Measurements from ENCODE around the gene BRD7. TPM values are rescaled to one million over a fixed set of nuclear protein-coding genes. Genes with fewer than 3 reads are reported as not detected.

The BRD7 gene
- polyA plus RNA-seq, 3 donors from 2014 or later, result 15.7 to 42.7 (median 39.8) TPM

DNA sequence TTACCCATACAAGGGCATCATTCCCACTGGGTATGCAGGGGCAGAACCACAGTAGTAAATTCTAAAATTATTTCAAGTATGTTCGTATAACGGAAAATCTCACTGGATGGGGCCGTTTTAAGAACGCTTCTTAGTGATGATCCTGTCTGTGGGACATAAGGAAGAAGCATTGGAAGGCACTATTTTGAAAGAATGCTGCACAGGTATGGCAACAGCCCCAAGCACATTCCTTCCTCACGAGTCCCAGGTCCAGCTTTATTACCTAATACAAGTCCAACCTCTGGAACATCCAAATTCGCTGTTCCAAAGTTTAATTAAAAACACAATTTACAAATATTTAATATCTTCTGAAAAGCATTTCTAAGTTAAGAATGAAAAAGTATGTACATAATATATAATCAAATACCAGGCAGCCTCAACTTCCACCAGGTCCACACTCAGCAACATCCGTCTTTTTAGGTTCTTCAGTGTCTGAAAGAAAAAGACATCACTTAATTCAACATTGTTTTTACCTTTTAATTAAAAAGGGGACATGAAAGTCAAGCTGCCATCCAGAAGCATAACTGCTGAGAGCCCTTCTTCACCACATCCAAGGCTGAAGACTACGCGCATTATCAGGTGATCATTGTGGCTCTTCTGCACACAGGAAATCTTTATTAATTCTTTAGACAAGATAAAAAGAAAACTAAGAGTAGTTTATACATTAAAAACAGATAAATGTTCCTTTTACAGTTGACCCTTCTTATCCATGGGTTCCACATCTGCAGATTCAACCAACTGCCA lies 49.8 kb downstream of the BRD7 start:
- Mint-ChIP-seq H3K27me3 (ENCODE audit: low read depth in 3 of 3) (peaks cover 2 to 7% (median 5%) of the 10 kb centered on the region in 3 donors), H3K4me1 (peaks cover 19 to 24% of the 10 kb centered on the region in 2 donors), H3K4me3 (no peak overlapping the region), H3K9me3 (no peaks in the 10 kb centered on the region), H3K27ac (peak overlapping the region; percentile 46 to 86 (median 78)), H3K36me3 (peaks cover 21 to 59% (median 36%) of the 10 kb centered on the region in 3 donors)
- no peak for DNase-seq

DNA sequence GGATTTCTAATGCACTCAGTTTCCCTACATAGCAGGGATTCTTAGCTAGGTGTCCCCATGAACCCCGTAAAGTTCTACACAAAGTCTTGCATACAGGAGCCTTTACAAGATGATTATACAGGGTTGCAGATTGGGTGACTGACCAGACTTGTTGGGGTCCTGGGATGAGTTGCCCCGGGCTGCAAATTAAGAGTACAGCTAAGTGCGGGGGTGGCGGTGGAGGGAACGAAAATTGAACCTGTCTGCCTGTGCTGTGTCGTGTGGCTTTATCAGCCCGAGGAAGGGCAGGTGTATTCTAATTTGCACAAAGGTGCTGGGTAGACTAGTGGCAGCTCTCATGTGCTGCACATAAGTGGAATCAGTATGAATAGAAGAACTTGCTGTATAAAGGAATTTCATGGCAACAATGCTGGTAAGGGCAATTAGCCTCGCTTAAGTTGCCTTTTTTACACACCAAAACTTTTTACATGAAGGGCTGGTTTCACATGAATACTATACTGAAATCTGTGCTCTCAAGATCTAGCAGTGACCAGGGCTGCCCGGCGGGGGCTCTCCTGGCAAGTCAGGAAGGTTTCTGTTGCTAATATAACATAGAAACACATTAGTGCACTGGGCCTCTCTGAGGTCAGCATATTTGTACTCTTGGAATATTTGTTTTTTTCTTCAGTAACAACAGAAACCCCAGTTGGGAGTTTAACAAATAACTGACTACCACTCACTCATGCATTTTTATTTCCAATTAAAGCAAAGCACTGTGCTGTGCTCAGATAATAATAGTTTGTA lies 51.7 kb downstream of the BRD7 start:
- no peaks in the 10 kb centered on the region for H3K9me3 Mint-ChIP-seq
- H3K27me3 Mint-ChIP-seq (ENCODE audit: low read depth in 3 of 3), result peaks cover 7 to 11% (median 9%) of the 10 kb centered on the region in 3 donors
- H3K27ac Mint-ChIP-seq, result peak overlapping the region; percentile 23 to 89 (median 78)
- H3K4me3 Mint-ChIP-seq, result peak overlapping the region in 1 of 5 donors; percentile 23
- DNase-seq, result no peak
- H3K4me1 Mint-ChIP-seq, result peaks cover 36 to 38% of the 10 kb centered on the region in 2 donors
- H3K36me3 Mint-ChIP-seq, result peaks cover 34 to 64% (median 41%) of the 10 kb centered on the region in 3 donors

DNA sequence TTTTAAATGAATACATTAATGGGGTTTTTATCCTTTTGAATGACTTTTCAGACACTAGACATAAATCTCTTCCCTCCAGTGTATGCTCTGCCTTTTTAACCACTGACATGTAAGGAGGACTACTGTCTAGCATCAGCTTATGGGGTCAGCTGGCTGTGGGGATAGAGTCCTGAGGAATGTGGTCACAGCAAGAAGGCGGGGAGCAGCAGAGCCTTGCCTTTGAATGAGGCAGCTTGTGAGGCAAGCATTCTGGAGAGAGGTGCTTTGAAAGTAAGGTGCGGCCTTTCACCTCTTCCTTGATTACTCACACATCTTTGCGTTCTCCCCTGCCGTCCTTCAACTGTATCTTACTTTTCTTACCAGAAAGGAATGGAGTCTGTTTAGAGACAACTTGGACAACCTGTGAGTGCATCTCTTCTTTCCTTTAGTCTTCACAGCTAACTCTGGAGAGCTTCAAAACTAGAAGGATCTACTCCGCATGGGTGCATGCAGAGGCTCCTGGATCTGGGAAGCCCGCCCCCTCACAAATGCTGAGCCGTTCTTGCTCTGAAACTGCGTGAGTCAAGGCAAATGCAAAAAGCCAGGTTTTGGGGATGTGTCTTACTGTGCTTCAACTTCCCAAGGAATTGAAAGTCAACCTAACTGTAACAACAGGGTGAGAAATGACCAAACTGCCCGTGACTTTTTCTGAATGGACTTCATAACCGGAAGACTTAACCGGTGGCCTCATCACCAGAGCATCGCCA lies 52.5 kb downstream of the BRD7 start:
- Mint-ChIP-seq H3K9me3 (no peaks in the 10 kb centered on the region), H3K36me3 (peaks cover 29 to 59% (median 37%) of the 10 kb centered on the region in 3 donors), H3K27me3 (ENCODE audit: low read depth in 3 of 3) (peaks cover 7 to 13% (median 11%) of the 10 kb centered on the region in 3 donors), H3K4me1 (peaks cover 40% of the 10 kb centered on the region in 2 donors), H3K27ac (peak overlapping the region; percentile 69 to 89 (median 78)), H3K4me3 (no peak overlapping the region)
- no peak for DNase-seq

DNA sequence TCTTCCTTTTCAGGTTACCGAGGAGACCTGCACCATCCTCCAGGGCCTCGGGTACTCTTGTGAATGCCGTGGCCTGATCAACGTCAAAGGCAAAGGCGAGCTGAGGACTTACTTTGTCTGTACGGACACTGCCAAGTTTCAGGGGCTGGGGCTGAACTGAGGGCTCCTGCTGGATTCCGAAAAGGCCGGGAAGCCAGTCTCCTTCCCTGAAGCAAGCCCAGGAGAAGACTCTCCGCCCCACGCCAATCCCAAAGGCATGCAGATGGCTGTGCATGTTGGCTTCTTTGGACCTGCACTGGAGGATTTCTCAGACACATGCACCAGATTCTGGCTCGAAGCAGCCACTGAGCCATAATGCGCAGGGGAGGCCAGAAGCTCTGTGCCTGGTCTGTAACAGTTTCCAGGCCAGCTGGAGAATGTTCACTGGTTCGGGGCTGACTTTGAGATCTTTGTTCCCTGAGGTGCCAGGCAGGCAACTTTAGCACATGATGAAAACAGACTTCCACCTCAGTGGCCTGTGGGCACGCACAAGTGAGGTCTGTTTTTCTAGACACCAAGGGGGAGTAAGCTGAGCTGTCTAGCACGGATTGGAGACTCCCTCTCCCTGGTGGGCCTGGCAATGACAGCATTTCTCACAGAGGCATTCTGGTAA lies 53.3 kb downstream of the BRD7 start:
- Mint-ChIP-seq H3K27ac (peak overlapping the region; percentile 79 to 95 (median 88)), H3K27me3 (ENCODE audit: low read depth in 3 of 3) (peaks cover 7 to 13% (median 11%) of the 10 kb centered on the region in 3 donors), H3K36me3 (peaks cover 30 to 55% (median 37%) of the 10 kb centered on the region in 3 donors), H3K9me3 (no peaks in the 10 kb centered on the region), H3K4me3 (no peak overlapping the region), H3K4me1 (peaks cover 40 to 42% of the 10 kb centered on the region in 2 donors)
- DNase-seq, result no peak

DNA sequence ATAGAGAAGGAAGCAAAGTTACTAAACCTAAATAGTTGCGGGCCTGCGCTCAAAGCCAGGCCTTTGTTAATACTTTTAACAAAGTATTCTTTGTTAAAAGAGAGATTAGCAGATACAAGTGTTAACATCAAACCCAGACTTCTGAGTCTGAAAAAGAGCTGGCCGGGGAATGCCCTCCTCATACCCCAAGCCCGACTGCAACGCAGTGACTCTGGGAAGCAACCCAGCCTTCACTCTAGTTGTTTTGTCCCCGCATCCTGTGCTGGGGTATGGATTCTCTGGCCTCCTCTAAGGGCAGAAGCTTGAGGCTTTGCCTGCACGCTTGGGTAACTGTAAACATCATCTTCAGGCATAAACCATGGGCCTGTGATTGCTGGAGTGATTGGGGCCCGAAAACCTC lies 54.1 kb downstream of the BRD7 start:
- peaks cover 13 to 18% (median 15%) of the 10 kb centered on the region in 3 donors for H3K27me3 Mint-ChIP-seq (ENCODE audit: low read depth in 3 of 3)
- H3K36me3 Mint-ChIP-seq, result peaks cover 33 to 59% (median 33%) of the 10 kb centered on the region in 3 donors
- peak overlapping the region; percentile 81 to 95 (median 90) for H3K27ac Mint-ChIP-seq
- H3K4me1 Mint-ChIP-seq, result peaks cover 48 to 50% of the 10 kb centered on the region in 2 donors
- no peak for DNase-seq
- H3K4me3 Mint-ChIP-seq, result peak overlapping the region in 2 of 5 donors; percentile 13 to 14
- no peaks in the 10 kb centered on the region for H3K9me3 Mint-ChIP-seq

DNA sequence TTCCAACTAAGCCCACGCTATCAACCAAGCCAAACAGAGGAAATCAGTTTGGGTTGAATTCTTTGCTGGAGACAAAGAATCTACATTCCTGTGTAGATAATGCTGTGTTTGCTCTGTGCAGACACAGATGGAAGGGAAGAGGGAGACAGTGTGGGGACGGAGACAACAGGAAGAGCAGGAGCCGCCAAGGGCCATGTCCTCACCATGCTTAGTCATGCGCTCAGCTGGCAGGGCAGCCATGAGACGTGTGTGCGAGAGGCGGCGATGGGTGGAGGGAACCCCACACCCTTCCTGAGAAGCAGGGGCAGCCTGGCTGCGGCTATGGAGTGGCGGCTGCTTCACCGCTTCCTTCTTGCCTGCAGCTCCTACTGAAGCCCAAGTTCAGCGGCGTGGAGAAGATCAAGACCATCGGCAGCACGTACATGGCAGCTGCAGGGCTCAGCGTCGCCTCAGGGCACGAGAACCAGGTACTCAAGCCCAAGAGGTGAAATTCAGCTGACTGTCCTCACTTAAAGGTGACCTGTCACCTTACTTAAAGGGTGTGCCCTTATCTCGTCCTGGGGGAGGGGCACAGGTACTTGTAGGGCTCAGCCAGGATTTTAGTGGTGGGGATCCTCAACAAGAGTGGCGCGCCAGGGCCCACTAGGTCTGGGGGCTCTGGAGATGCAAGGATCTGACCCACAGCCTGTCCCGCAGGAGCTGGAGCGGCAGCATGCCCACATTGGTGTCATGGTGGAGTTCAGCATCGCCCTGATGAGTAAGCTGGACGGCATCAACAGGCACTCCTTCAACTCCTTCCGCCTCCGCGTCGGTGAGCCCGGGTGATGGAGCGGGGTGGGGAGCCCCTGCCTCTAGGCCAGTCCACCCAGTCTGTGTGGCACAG lies 55.0 kb downstream of the BRD7 start:
- Mint-ChIP-seq H3K27ac (peak overlapping the region; percentile 78 to 95 (median 90)), H3K4me1 (peaks cover 52 to 54% of the 10 kb centered on the region in 2 donors), H3K9me3 (no peaks in the 10 kb centered on the region), H3K4me3 (peak overlapping the region; percentile 48 to 77 (median 63)), H3K27me3 (ENCODE audit: low read depth in 3 of 3) (peaks cover 13 to 21% (median 15%) of the 10 kb centered on the region in 3 donors), H3K36me3 (peaks cover 33 to 59% (median 33%) of the 10 kb centered on the region in 3 donors)
- DNase-seq, result peak; percentile 68 to 77 (median 75)

DNA sequence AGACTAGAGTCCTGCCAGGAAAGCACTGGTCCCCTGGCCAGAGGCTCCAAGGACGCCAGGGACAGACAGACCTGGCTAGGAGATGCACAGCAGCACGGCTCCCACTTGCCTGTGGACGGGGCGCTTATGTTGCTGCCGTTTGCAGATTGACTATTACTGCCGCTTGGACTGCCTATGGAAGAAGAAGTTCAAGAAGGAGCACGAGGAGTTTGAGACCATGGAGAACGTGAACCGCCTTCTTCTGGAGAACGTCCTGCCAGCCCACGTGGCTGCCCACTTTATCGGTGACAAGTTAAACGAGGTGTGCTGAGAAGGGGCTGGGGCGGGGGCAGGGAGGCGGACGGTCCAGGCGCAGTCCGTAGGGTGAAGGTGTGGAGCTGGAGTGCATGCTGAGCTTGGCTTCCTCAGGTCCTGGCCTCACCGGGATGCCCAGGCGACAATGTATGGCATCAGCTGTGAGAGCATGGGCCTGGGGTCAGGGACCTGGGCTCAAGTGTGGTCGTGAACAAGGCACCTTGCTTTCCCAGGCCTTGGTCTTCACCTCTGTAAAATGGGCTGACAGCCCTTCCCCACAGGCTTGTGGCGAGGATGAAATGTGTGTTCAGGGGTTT lies 56.8 kb downstream of the BRD7 start:
- Mint-ChIP-seq H3K36me3 (peaks cover 23 to 44% (median 24%) of the 10 kb centered on the region in 3 donors), H3K27ac (peak overlapping the region; percentile 78 to 95 (median 90)), H3K27me3 (ENCODE audit: low read depth in 3 of 3) (peaks cover 14 to 21% (median 17%) of the 10 kb centered on the region in 3 donors), H3K4me3 (peak overlapping the region in 3 of 5 donors; percentile 9 to 68 (median 38)), H3K4me1 (peaks cover 47 to 61% of the 10 kb centered on the region in 2 donors), H3K9me3 (no peaks in the 10 kb centered on the region)
- DNase-seq, result no peak

DNA sequence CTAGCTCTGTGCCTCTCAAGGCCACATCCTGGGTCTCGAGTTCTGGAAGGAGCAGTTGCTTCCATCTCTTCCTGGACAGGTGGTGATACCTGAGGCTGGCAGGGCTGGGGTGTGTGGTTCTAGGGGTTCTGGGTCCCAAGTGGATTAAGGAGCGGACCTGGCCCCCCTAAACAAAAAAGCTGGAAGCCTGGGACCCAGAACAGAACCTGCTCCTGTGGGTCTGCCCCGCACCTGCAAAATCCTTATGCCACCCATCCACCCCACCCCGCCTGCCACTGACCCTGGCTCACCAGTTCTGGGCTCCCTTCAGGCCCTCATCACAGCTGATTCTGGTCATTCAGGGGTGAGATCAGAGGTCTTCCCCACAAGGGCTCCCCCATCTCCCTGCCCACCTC lies 57.7 kb downstream of the BRD7 start:
- Mint-ChIP-seq H3K36me3 (peaks cover 20 to 36% (median 20%) of the 10 kb centered on the region in 3 donors), H3K27me3 (ENCODE audit: low read depth in 3 of 3) (peaks cover 10 to 22% (median 12%) of the 10 kb centered on the region in 3 donors), H3K4me1 (peaks cover 47 to 59% of the 10 kb centered on the region in 2 donors), H3K4me3 (no peak overlapping the region), H3K9me3 (no peaks in the 10 kb centered on the region), H3K27ac (peak overlapping the region in 5 of 6 donors; percentile 36 to 91 (median 88))
- no peak for DNase-seq

DNA sequence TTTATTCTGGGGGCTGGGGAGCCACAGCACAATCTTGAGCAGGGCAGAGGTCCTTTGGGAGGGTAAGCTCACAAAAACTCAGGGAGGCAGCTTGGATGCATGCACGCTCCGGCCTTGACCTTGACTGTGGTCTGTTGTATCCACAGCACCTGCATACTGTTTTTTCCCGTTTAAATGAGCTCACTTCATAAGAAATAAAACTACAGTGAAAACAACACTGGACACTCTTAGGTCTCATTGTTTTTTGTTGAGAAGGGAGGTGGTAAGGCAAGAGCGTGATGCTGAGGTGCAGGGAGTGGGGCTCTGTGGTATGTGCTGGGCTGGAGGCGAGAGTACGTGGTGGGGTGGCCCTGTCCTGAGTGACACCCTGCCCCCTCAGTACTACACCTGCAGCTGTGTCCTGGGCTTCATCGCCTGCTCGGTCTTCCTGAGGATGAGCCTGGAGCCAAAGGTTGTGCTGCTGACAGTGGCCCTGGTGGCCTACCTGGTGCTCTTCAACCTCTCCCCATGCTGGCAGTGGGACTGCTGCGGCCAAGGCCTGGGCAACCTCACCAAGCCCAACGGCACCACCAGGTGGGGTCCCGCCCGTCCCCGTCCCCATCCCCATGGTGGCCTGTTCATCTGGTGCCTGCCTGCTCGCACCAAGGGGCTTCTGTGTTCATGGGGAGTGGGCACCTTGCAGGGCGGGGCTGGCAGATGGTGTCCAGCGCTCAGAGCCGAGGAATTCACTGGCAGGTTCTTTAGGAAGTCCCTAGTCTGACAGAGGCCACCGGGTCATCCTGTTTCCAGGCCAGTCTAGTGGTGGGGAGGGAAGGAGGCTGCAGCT lies 58.3 kb downstream of the BRD7 start:
- Mint-ChIP-seq H3K4me3 (peak overlapping the region in 2 of 5 donors; percentile 10), H3K4me1 (peaks cover 47 to 55% of the 10 kb centered on the region in 2 donors), H3K27me3 (ENCODE audit: low read depth in 3 of 3) (peaks cover 10 to 21% (median 10%) of the 10 kb centered on the region in 3 donors), H3K9me3 (no peaks in the 10 kb centered on the region), H3K27ac (peak overlapping the region; percentile 48 to 91 (median 86)), H3K36me3 (peaks cover 17 to 33% (median 18%) of the 10 kb centered on the region in 3 donors)
- no peak for DNase-seq

DNA sequence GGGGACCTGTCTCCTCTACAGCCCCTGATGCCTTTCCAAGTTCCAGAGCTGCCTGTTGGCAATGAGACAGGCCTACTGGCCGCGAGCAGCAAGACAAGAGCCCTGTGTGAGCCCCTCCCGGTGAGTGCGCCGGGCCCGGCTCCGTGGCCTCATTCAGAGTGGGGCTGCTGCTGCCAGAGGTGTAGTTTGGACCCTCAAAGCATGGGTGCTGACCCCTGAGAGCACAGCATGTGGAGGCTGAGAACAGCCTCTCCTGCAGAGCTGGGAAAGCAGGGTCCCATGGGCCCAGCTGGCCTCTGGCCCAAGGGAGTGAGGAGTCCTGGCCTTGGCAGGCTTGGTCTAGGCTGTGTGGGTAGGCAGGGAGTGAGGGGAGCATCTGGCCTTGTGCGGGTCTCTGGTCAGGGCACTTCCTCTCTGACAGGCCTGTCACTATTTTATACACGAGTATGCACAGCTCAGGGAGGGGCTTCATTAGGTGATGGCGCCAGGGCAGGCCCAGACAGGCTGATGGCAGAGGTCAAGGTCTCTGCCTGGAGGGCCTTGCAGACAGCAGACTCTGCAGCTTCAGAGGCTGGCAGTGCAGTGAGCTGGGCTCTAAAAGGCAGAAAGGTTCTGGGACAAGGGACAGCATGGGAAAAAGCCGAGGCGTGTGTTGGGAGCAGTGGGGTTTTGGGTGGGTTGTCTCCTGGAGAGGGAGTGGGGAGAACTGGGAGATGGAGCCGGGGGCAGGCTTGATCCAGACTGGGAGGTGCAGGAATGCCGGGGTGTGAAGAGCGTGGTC lies 59.1 kb downstream of the BRD7 start:
- no peaks in the 10 kb centered on the region for H3K9me3 Mint-ChIP-seq
- peaks cover 13 to 26% (median 17%) of the 10 kb centered on the region in 3 donors for H3K36me3 Mint-ChIP-seq
- H3K4me1 Mint-ChIP-seq, result peaks cover 43 to 50% of the 10 kb centered on the region in 2 donors
- peaks cover 10 to 21% (median 10%) of the 10 kb centered on the region in 3 donors for H3K27me3 Mint-ChIP-seq (ENCODE audit: low read depth in 3 of 3)
- H3K4me3 Mint-ChIP-seq, result peak overlapping the region in 2 of 5 donors; percentile 10
- no peak for DNase-seq
- peak overlapping the region; percentile 48 to 91 (median 86) for H3K27ac Mint-ChIP-seq
